Keratinocyte (primary cell): Measurements from ENCODE around the gene MMP12. TPM values are rescaled to one million over a fixed set of nuclear protein-coding genes. Genes with fewer than 3 reads are reported as not detected.

Experiments used
- DNase-seq: peaks from one replicate; pipeline ENCODE4 v3.0.0-alpha.2; 2011; ENCODE audit warnings: low read depth, missing footprints, low spot score
- FAIRE-seq: peaks from 2 replicates; lab custom pipeline; 2011; peaks lifted over from hg19 to GRCh38; lab: Jason Lieb, UNC
- H2AFZ ChIP-seq: 2 replicates; pipeline ENCODE4 v1.6.0; 2012; ENCODE audit warnings: low read length, control low read depth, inconsistent platforms; ENCODE audit not compliant: control insufficient read depth
- H3K27ac ChIP-seq: 2 replicates; pipeline ENCODE4 v1.5.1; 2011; ENCODE audit warnings: low read length; ENCODE audit not compliant: control insufficient read depth, insufficient read depth
- H3K27me3 ChIP-seq: 3 replicates; pipeline ENCODE4 v1.6.0; 2011; ENCODE audit warnings: low read length; ENCODE audit not compliant: control insufficient read depth, insufficient read depth; ENCODE audit errors: extremely low read depth
- H3K36me3 ChIP-seq, 2 experiments: 2 replicates in 1 of 2; 3 replicates in 1 of 2; pipeline ENCODE4 v1.5.1; 2011; ENCODE audit warnings: low read length in 2 of 2, mild to moderate bottlenecking in 1 of 2; ENCODE audit not compliant: control insufficient read depth in 2 of 2, insufficient read depth in 2 of 2; ENCODE audit errors: extremely low read depth in 1 of 2
- H3K4me1 ChIP-seq: 3 replicates; pipeline ENCODE4 v1.5.1; 2011; ENCODE audit warnings: low read length; ENCODE audit not compliant: control insufficient read depth, insufficient read depth; ENCODE audit errors: extremely low read depth
- H3K4me2 ChIP-seq: 3 replicates; pipeline ENCODE4 v1.6.0; 2011; ENCODE audit warnings: low read depth, low read length; ENCODE audit not compliant: control insufficient read depth, insufficient read depth; ENCODE audit errors: extremely low read depth
- H3K4me3 ChIP-seq, 3 experiments: fragments of 200-600 bp in 1 of 3; sonication (generic) in 1 of 3; 2 replicates in 2 of 3; 3 replicates in 1 of 3; pipeline ENCODE4 v1.5.1; 2011 to 2016; ENCODE audit warnings: low read length in 3 of 3, mild to moderate bottlenecking in 3 of 3, control low read depth in 2 of 3, inconsistent platforms in 1 of 3, low read depth in 1 of 3, mixed read lengths in 1 of 3, mixed run types in 1 of 3, moderate library complexity in 1 of 3; ENCODE audit not compliant: control insufficient read depth in 2 of 3, insufficient read depth in 2 of 3; ENCODE audit errors: extremely low read depth in 1 of 3
- H3K79me2 ChIP-seq: 2 replicates; pipeline ENCODE4 v1.6.0; 2012; ENCODE audit warnings: low read length; ENCODE audit not compliant: control insufficient read depth, insufficient read depth
- H3K9ac ChIP-seq: 3 replicates; pipeline ENCODE4 v1.6.0; 2011; ENCODE audit warnings: low read length; ENCODE audit not compliant: control insufficient read depth, insufficient read depth; ENCODE audit errors: extremely low read depth
- H3K9me1 ChIP-seq: 3 replicates; pipeline ENCODE4 v1.6.0; 2011; ENCODE audit warnings: low read length; ENCODE audit not compliant: control insufficient read depth, insufficient read depth; ENCODE audit errors: extremely low read depth
- H3K9me3 ChIP-seq: 2 replicates; pipeline ENCODE4 v1.5.1; 2012; ENCODE audit warnings: low read depth, low read length; ENCODE audit not compliant: control insufficient read depth
- H4K20me1 ChIP-seq: 3 replicates; pipeline ENCODE4 v1.6.0; 2011; ENCODE audit warnings: low read length; ENCODE audit not compliant: control insufficient read depth, insufficient read depth; ENCODE audit errors: extremely low read depth
- EZH2 ChIP-seq: IDR thresholded peaks from one replicate; pipeline ENCODE4 v1.6.1; 2012; ENCODE audit warnings: inconsistent platforms, mild to moderate bottlenecking, low read length, moderate library complexity
- dilution Hi-C: fragments of 300-500 bp; cut with MboI; formaldehyde crosslinking; loops from one replicate; pipeline ENCODE4 v1.7.0; 2020; ENCODE audit warnings: low sequenced_read_pairs; ENCODE audit not compliant: extremely low pct_ligation_motif_present
- polyA plus RNA-seq, 5 experiments: library from polyadenylated mRNA; depleted of rRNA in 3 of 5; stranded (reverse) in 3 of 5; stranded (forward) in 1 of 5; unstranded in 1 of 5; fragments of >200 nt; gene quantifications; 1 replicate in 1 of 5; 2 replicates in 3 of 5; 3 replicates in 1 of 5; pipeline versions ENCODE4 v1.2.1 to v1.2.3, GENCODE V29; 2011 to 2012; ENCODE audit warnings: missing spikeins in 2 of 5, low read depth in 1 of 5, low replicate concordance in 1 of 5
- TF ChIP-seq, protein P1 (sequence below), 3 experiments: IDR thresholded peaks in 1 of 3; conservative IDR thresholded peaks in 1 of 3; optimal IDR thresholded peaks in 1 of 3; 2 replicates in 2 of 3; 3 replicates in 1 of 3; pipeline versions ENCODE3 to v1.5.1; 2011; ENCODE audit warnings: low read length in 3 of 3, mild to moderate bottlenecking in 3 of 3, moderate library complexity in 2 of 3, control low read depth in 1 of 3, inconsistent platforms in 1 of 3; ENCODE audit not compliant: insufficient read depth in 2 of 3; ENCODE audit errors: extremely low read depth in 1 of 3

Gene MMP12
- polyA plus RNA-seq, 1 donor (not counting 4 experiments of a cell fraction or from before 2014, with no cell fraction given): 0.05 TPM

DNA sequence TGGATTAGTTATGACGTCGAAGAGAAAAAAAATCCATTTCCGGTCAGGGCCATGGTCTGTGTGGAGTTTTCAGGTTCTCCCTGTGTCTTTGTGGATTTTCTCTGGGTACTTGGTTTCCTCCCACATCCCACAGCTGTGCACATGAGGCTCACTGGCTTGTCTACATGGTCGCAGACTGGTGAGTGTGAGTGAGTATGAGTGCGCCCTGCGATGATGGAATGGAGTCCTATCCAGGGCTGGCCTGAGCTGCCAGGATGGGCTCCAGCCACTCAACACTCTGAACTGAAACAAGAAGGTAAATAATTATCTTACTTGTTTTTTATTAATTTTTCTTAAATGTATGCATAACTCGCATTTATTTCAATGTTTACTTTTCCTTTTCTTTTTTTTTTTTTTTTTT lies 42.2 kb downstream of the MMP12 start:
- Histone ChIP-seq H2AFZ (no peak overlapping the region), H3K4me1 (peaks cover 30% of the 10 kb centered on the region), H4K20me1 (no peaks in the 10 kb centered on the region), H3K79me2 (no peaks in the 10 kb centered on the region), H3K9me3 (no peaks in the 10 kb centered on the region), H3K27me3 (no peaks in the 10 kb centered on the region), H3K9ac (no peak overlapping the region), H3K27ac (no peak overlapping the region), H3K9me1 (no peaks in the 10 kb centered on the region), H3K4me3 (no peak overlapping the region), H3K4me2 (no peak overlapping the region), H3K36me3 (no peaks in the 10 kb centered on the region)
- no peak for TF ChIP-seq EZH2
- TF ChIP-seq, protein P1, sequence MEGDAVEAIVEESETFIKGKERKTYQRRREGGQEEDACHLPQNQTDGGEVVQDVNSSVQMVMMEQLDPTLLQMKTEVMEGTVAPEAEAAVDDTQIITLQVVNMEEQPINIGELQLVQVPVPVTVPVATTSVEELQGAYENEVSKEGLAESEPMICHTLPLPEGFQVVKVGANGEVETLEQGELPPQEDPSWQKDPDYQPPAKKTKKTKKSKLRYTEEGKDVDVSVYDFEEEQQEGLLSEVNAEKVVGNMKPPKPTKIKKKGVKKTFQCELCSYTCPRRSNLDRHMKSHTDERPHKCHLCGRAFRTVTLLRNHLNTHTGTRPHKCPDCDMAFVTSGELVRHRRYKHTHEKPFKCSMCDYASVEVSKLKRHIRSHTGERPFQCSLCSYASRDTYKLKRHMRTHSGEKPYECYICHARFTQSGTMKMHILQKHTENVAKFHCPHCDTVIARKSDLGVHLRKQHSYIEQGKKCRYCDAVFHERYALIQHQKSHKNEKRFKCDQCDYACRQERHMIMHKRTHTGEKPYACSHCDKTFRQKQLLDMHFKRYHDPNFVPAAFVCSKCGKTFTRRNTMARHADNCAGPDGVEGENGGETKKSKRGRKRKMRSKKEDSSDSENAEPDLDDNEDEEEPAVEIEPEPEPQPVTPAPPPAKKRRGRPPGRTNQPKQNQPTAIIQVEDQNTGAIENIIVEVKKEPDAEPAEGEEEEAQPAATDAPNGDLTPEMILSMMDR (optimal IDR thresholded peaks at IDR 0.05 in 1 of 3, IDR thresholded peaks at IDR 0.05 in 1 of 3, conservative IDR thresholded peaks at IDR 0.05 in 1 of 3; ENCODE audit: extremely low read depth in 1 of 3, insufficient read depth in 2 of 3, low read length in 3 of 3): no peak
- no peak for DNase-seq
- dilution Hi-C loops: no loop called here
- no peak for FAIRE-seq

DNA sequence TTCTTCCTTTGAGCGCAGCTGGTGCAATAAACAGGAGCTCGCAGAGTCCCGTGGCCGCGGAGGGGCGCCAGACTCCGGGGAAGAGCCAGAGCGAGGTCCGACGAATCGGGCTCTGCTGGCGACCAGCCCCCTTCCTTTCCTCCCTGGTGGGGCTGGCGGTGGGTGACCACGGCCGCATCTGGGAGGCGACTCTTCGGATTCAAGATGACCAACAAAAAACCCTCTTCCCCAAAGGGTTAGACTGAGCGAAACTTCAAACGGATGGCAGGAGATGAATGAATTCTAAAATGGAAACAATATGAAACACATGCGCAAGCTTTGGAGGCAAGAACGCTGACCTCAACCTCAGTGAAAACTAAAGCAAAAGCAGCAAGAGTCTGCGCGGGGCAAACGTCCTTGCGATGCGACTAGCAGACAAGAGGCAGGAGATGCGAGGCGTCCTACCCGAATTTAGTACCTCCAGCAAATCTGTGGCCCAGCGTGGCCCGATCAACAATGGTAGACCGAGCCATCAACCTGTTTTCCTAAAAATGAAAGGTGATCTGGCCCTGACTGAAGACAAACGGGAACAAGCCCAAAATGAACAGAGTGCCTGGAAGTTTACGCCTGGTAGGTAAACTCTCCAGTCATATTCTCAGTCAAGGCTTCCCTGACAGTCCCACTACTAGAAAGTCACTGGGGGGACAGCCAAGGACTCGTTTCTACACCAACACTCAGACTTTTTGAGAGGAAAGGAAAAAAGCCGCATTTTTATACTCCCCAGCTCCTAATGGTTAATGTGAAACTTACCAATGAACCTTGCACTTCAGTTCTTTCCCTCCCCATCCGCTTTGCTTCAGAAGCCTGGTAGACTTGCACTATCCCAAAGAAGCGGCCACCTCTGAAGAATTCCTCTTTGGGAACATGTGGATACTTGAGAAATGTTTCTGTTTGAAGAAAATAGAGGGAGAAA lies 43.0 kb downstream of the MMP12 start:
- Histone ChIP-seq H3K27ac (no peak overlapping the region), H3K9me1 (no peaks in the 10 kb centered on the region), H3K27me3 (no peaks in the 10 kb centered on the region), H3K36me3 (no peaks in the 10 kb centered on the region), H3K4me1 (peaks cover 29% of the 10 kb centered on the region), H3K9me3 (no peaks in the 10 kb centered on the region), H3K9ac (no peak overlapping the region), H3K79me2 (no peaks in the 10 kb centered on the region), H3K4me2 (no peak overlapping the region), H2AFZ (no peak overlapping the region), H3K4me3 (no peak overlapping the region), H4K20me1 (no peaks in the 10 kb centered on the region)
- dilution Hi-C loops: no loop called here
- FAIRE-seq (no peak), DNase-seq (no peak)
- no peak for TF ChIP-seq EZH2
- TF ChIP-seq, protein P1 (optimal IDR thresholded peaks at IDR 0.05 in 1 of 3, IDR thresholded peaks at IDR 0.05 in 1 of 3, conservative IDR thresholded peaks at IDR 0.05 in 1 of 3; ENCODE audit: extremely low read depth in 1 of 3, insufficient read depth in 2 of 3, low read length in 3 of 3): peak in 2 of 3 experiments; percentile 35 to 36
